HG03565 (cell line): ENCODE data around the gene CCNB3.

Experiments used
- ATAC-seq: cut with Tn5 transposase; IDR thresholded peaks from one replicate; pipeline ENCODE4 v1.9.1; 2021; ENCODE audit warnings: mild to moderate bottlenecking, moderate library complexity; ENCODE audit not compliant: unreplicated experiment

The CCNB3 gene

GRCh38 chrX:50372966-50373365 lies 168.4 kb downstream of the CCNB3 start:
- ATAC-seq, result no peak

GRCh38 chrX:50375481-50376267 lies 171.1 kb downstream of the CCNB3 start:
- ATAC-seq, result no peak

- ATAC-seq, result no peak
Observed at GRCh38 chrX:50381729-50382415, 177.3 kb downstream of the CCNB3 start.

DNA sequence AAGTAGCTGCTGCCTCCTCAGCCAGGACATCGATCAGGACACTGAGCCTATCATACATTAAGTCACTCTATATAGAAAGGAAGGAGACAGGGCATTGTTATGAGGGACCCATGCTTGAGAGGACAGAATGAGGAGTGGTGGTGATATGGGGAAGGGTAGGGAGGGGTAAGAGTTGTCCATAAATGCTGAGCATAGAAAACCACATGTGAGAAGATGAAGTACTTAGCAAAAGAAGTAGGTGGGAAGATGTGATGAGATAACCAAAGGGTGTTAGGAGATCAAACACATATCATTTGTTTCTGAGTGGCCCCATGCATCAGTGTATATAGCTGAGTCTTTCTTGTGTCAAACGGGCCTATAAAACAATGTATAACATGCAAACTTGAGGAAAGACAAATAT lies 182.0 kb downstream of the CCNB3 start:
- no peak for ATAC-seq

- ATAC-seq, result no peak
Observed at GRCh38 chrX:50393902-50394301, 189.3 kb downstream of the CCNB3 start.
